Right lobe of liver (tissue), 6 donors: Measurements from ENCODE around the gene STAB1. TPM values are rescaled to one million over a fixed set of nuclear protein-coding genes. Genes with fewer than 3 reads are reported as not detected.

ENCODE experiments used
- ATAC-seq, 4 donors: fragments of 200-7000 bp; cut with Tn5 transposase; one replicate each; pipeline ENCODE4 v1.9.1; 2020; ENCODE audit warnings: mild to moderate bottlenecking in 4 of 4, moderate library complexity in 4 of 4
- DNase-seq, 3 donors: peaks; one replicate each; pipeline ENCODE4 v3.0.0-alpha.2; 2020
- H3K27ac ChIP-seq, 3 donors: fragments of 200-600 bp; one replicate each; pipeline ENCODE4 v1.8.0; 2022
- H3K27me3 ChIP-seq, 2 donors: fragments of 200-600 bp; one replicate each; pipeline ENCODE4 v1.8.0; 2022
- H3K36me3 ChIP-seq, 4 donors: fragments of 200-600 bp; sonication (generic) in 1 of 4; one replicate each; pipeline versions ENCODE4 v1.5.1 to v1.8.0; 2017 to 2022; ENCODE audit warnings: control low read depth in 1 of 4
- H3K4me1 ChIP-seq, 4 donors: fragments of 200-600 bp; sonication (generic) in 1 of 4; one replicate each; pipeline versions ENCODE4 v1.5.1 to v1.8.0; 2017 to 2022; ENCODE audit warnings: control low read depth in 1 of 4
- H3K4me3 ChIP-seq, 3 donors: fragments of 200-600 bp; one replicate each; pipeline ENCODE4 v1.8.0; 2022
- H3K9me3 ChIP-seq, 4 donors: fragments of 200-600 bp; sonication (generic) in 1 of 4; one replicate each; pipeline versions ENCODE4 v1.5.1 to v1.8.0; 2017 to 2022; ENCODE audit warnings: control low read depth in 1 of 4
- POLR2A ChIP-seq: fragments of 450-650 bp; IDR thresholded peaks from one replicate; pipeline ENCODE4 v1.6.1; 2017; ENCODE audit warnings: antibody characterized with exemption, mild to moderate bottlenecking
- WGBS: methylation state at CpG from one replicate; pipeline ENCODE4 v1.1.6; 2018; ENCODE audit warnings: low coverage, low lambda C conversion rate; ENCODE audit not compliant: insufficient coverage; ENCODE audit errors: missing lambda C conversion rate; 5-methylcytosine and 5-hydroxymethylcytosine counted together
- intact Hi-C, 2 donors: fragments of 100-400 bp; cut with DNase I; formaldehyde crosslinking; loops; one replicate each; pipeline versions ENCODE4 v1.11.2 to v1.14.1; 2022
- total RNA-seq, 6 experiments: library from RNA; depleted of rRNA in 2 of 6; stranded (reverse); fragments of >200 nt in 2 of 6; fragmentation: NEBNext Ultra II Directional in 3 of 6; extraction: Animal tissue kit (Norgen Biotek cat#: 25700) in 3 of 6; gene quantifications; one replicate each; pipeline versions ENCODE4 v1.1.0 to v1.2.4, GENCODE V29; 2016 to 2023
- TF ChIP-seq, protein P1 (sequence below), 4 donors: fragments of 200-600 bp in 3 of 4; fragments of 450-650 bp in 1 of 4; IDR thresholded peaks; one replicate each; pipeline versions ENCODE4 v1.5.1 to v1.8.0; 2016 to 2022; ENCODE audit warnings: antibody characterized with exemption in 4 of 4, mild to moderate bottlenecking in 2 of 4
- donor health status: DM: no; HTN: yes; CAD: no.
- donor health status: DM: no; HTN: no; CAD: no.
- donor health status: DM: no; HTN: no; CAD: no.
- donor health status: DM: no; HTN: yes; CAD: no.
- donor health status: DM: no; HTN: yes; CAD: no.

STAB1 gene
- total RNA-seq, 6 experiments from 2014 or later: 60.7 to 268 (median 92.5) TPM

GRCh38 chr3:52533623-52534280 is 38.6 kb downstream of the STAB1 start, which contains the start of gene NT5DC2:
Gene NT5DC2, minus strand, starts transcription at chr3:52533857. Its CDS starts 120 bp downstream, at chr3:52533737.
- TF ChIP-seq POLR2A: no peak
- TF ChIP-seq, protein P1, sequence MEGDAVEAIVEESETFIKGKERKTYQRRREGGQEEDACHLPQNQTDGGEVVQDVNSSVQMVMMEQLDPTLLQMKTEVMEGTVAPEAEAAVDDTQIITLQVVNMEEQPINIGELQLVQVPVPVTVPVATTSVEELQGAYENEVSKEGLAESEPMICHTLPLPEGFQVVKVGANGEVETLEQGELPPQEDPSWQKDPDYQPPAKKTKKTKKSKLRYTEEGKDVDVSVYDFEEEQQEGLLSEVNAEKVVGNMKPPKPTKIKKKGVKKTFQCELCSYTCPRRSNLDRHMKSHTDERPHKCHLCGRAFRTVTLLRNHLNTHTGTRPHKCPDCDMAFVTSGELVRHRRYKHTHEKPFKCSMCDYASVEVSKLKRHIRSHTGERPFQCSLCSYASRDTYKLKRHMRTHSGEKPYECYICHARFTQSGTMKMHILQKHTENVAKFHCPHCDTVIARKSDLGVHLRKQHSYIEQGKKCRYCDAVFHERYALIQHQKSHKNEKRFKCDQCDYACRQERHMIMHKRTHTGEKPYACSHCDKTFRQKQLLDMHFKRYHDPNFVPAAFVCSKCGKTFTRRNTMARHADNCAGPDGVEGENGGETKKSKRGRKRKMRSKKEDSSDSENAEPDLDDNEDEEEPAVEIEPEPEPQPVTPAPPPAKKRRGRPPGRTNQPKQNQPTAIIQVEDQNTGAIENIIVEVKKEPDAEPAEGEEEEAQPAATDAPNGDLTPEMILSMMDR (IDR thresholded peaks at IDR 0.05): no peak

GRCh38 chr3:52534281-52535183 is 39.4 kb downstream of the STAB1 start:
- no peaks in the 10 kb centered on the region for H3K9me3 ChIP-seq
- 100% methylated on average over 2 of the region's 57 CpGs for WGBS
- peak overlapping the region; percentile 33 to 49 (median 40) for H3K27ac ChIP-seq
- DNase-seq: peak in 2 of 3 donors; percentile 31 to 45
- H3K4me3 ChIP-seq: peak overlapping the region; percentile 31 to 48 (median 40)
- peaks cover 0 to 16% (median 0%) of the 10 kb centered on the region in 4 donors for H3K4me1 ChIP-seq
- H3K36me3 ChIP-seq: no peaks in the 10 kb centered on the region
- H3K27me3 ChIP-seq: no peaks in the 10 kb centered on the region
- ATAC-seq: no peak
- TF ChIP-seq POLR2A: no peak
- intact Hi-C loops: no loop called here

More at GRCh38 chr3:52533623-52534280, 38.6 kb downstream of the STAB1 start, which contains the start of gene NT5DC2:
- Histone ChIP-seq H3K9me3 (no peaks in the 10 kb centered on the region), H3K36me3 (no peaks in the 10 kb centered on the region), H3K4me1 (peaks cover 0 to 16% (median 0%) of the 10 kb centered on the region in 4 donors), H3K27ac (peak within 1 kb of the TSS; percentile 33 to 49 (median 40)), H3K27me3 (no peaks in the 10 kb centered on the region), H3K4me3 (peak within 1 kb of the TSS; percentile 31 to 48 (median 40))
- WGBS: no CpG with 5 or more reads among the region's 91 CpGs
- intact Hi-C loops: no loop called here
- peak; percentile 57 to 63 (median 61) for DNase-seq
- ATAC-seq: peak; percentile 6 to 29 (median 8)

DNA sequence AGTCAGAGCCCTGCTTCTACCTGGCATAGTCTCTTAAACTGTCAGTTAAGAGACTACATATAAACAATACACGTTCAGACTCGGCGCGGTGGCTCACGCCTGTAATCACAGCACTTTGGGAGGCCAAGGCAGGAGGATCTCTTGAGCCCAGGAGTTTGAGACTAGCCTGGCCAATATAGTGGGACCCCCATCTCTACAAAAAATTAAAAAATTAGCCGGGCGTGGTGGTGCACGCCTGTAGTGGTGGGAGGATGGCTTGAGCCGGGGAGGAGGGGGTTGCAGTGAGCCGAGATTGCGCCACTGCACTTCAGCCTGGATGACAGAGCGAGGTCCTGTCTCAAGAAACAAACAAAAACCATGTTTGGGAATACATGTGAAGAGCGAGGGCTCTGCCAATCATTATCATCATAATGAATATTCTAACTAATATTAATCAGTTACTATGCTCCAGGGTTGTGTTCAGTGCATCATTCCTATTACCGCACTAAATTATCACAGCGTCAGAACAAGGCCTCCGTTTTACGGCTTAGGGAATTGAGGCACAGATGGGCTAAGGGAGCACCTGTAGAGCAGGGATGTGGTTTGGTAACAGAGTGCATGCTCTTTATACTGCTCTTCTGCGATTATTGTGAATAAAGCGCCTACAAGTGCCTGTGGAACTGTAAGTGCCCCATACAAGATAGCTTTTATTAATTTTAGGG is 40.4 kb downstream of the STAB1 start:
- Histone ChIP-seq H3K4me3 (peak overlapping the region in 1 of 3 donors; percentile 74), H3K36me3 (no peaks in the 10 kb centered on the region), H3K27ac (no peak overlapping the region), H3K27me3 (no peaks in the 10 kb centered on the region), H3K4me1 (peaks cover 0 to 20% (median 3%) of the 10 kb centered on the region in 4 donors), H3K9me3 (no peaks in the 10 kb centered on the region)
- ATAC-seq (no peak), DNase-seq (peak in 1 of 3 donors; percentile 16)
- WGBS: 85% methylated on average over 19 of the region's 19 CpGs
- TF ChIP-seq, protein P1 (IDR thresholded peaks at IDR 0.05): no peak
- TF ChIP-seq POLR2A: no peak
- intact Hi-C loops: no loop called here

DNA sequence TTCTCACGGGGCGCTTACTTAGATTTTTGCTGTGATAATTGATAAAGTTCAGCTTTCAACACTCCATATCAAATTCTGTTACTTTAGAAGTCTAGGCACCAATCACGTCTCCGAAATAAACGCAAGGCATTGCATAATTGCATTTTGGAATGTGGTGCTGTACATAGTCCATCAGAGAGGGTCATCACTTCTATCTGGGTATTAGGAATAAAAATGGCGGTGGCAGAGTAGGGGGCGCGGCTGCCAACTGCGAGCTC is 40.9 kb downstream of the STAB1 start:
- DNase-seq (no peak), ATAC-seq (no peak)
- intact Hi-C loops: no loop called here
- peak overlapping the region in 2 of 3 donors; percentile 74 for H3K4me3 ChIP-seq
- 8% methylated on average over 5 of the region's 9 CpGs for WGBS
- no peak overlapping the region for H3K27ac ChIP-seq
- no peaks in the 10 kb centered on the region for H3K36me3 ChIP-seq
- H3K27me3 ChIP-seq: no peaks in the 10 kb centered on the region
- no peaks in the 10 kb centered on the region for H3K9me3 ChIP-seq
- TF ChIP-seq, protein P1 (IDR thresholded peaks at IDR 0.05): no peak
- no peak for TF ChIP-seq POLR2A
- peaks cover 0 to 20% (median 3%) of the 10 kb centered on the region in 4 donors for H3K4me1 ChIP-seq
